GM21529 (cell line): ENCODE data around the gene NDUFS3.
A peak's percentile ranks its signal among the peaks of the same experiment; 100 is the strongest.
"Not testable (repeated sequence)": the region's sequence is repeated elsewhere in the genome, so short reads cannot be mapped to it uniquely, and the experiment has no call there.

Source experiments
- ATAC-seq: cut with Tn5 transposase; IDR thresholded peaks from one replicate; pipeline ENCODE4 v1.9.1; 2021; ENCODE audit not compliant: unreplicated experiment

Gene NDUFS3

DNA sequence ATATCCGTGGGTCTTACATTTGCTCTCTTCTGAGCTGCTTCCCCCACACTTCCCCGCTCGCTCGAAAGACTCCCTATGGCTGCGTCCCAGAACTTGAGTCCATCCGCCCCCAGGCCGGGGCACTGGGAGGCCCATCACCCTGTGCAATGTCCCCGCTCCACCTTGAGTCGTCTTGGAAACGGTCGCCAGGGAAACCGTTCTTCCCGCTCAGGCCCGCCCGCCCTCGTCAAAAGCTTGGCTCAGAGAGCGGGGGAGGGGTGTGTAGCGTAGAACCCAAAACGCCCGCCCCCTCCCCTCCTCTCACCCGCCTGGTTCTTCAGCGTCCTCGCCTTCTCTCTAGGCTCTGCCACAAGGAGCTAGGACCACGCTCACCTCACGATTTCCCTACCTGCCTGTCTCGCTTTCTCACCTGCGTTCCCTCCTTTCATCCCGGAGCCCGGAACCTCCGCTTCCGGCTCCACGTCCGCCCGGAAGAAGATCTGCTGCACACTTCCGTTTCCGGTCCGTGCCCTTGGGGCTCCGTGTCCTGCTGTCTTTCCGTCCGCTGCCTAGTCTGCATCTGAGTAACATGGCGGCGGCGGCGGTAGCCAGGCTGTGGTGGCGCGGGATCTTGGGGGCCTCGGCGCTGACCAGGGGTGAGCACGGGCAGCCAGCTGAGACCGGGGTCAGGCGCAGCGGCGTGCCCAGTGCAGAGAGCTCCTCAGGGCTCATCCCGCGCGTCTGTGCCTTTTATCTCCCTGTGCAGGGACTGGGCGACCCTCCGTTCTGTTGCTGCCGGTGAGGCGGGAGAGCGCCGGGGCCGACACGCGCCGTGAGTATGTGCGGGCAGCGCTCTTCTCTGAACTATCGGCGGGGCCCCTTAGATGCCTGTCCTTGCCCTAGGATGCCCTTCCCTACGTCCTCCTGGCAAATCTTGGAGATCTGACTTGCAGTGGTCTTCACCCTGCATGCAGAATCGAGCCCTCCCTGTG is at the start of gene NDUFS3, which contains the start of gene KBTBD4:
Gene NDUFS3, plus strand, starts transcription at position 551 of the 971 bp plus-strand sequence. Its CDS starts 18 bp downstream, at position 569.
Gene KBTBD4, minus strand, starts transcription at position 447 of the 971 bp plus-strand sequence. Its CDS starts 19 bp downstream, at position 428.
- ATAC-seq, result peak; percentile 92

DNA sequence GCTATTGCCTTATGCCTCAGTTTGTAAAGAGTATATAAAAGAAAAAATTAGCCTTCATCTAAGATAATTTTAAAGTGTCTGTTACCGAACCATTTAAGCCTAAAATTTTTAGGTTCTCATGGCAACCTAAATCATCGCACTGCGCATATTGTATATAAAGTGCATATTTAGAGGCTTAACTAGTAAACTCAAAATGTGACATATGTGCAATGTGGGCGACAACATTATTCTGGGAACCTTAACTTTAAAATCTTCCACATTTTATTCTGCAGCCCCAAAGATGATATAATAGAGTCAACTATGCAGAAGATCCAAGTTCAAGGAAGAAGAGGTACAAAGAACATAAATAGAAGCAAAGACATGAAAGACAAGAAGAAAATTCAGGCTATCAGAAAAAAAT is 48.9 kb upstream of the NDUFS3 start:
- no peak for ATAC-seq

DNA sequence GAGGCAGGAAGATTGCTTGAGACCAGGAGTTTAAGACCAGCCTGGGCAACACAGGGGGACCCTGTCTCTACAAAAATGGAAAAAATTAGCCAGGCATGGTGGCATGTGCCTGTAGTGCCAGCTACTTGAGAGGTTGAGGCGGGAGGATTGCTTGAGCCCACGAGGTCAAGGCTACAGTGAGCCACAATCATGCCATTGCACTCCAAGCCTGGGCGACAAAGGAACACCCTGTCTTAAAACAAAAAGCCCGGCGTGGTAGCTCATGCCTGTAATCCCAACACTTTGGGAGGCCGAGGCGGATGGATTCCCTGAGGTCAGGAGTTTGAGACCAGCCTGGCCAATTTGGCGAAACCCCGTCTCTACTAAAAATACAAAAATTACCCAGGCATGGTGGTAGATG is 48.2 kb upstream of the NDUFS3 start:
- ATAC-seq, result not testable (repeated sequence)

DNA sequence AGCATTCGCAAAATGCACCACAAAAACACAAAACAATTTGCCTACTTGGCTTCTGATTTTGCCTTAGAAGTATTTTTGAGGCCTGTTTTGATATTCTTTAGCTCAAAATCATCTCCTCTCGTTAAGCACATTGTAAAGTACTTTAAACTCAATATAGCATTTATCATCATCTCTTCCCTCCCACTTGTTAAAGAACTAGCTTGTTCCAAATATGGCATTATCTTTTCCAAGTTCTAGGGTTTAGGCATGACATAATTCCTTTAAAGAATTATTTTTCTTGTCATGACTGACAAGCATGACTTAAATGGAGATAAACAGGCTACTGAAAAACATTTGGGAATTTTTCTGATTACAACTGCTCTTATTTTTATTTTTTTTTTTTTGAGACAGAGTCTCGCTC is 47.2 kb upstream of the NDUFS3 start:
- ATAC-seq, result no peak

DNA sequence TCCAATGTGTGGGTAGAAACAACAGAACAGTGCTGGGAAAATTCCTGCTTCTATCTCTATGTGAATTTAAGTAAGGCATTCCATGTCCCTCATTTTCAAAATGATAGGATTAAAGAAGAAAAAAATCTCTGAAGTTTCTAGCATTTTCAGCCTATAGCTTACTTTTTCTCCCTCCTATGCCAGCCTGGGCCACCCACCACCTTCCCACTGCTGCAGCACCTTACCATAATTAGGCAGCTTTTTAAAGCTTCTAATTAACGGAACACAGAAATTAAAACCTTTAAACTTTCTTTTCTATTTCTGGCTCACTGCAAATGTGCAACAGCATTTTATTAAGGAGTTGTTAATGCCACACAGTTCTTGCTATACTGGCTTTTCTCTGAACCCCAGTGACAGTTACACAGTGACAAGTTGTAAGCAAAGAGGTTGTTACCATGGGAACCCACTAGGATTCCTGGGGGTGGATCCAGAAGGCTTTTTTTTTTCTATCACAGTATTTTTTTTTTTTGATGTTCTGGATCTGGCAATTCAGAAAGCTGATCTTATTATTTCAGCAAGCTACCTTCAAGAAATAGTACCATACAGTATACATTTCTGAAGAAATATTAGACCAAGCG is 46.2 kb upstream of the NDUFS3 start:
- ATAC-seq, result no peak

DNA sequence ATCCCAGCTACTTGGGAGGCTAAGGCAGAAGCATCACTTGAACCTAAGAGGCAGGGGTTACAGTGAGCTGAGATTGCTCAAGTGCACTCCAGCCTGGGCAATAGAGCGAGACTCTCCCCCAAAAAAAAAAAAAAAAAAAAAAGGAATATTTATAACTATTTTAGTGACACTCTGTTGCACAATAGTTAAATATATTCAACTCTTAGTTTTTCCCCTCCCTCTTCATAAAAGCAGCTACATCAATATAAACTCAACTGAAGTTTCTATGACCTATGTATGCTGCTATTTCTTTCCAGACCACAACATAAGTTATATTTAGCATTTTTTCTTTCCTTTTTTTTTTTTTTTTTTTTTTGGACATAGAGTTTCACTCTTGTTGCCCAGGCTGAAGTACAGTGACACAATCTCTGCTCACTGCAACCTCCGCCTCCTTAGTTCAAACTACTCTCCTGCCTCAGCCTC is 45.2 kb upstream of the NDUFS3 start:
- no peak for ATAC-seq

DNA sequence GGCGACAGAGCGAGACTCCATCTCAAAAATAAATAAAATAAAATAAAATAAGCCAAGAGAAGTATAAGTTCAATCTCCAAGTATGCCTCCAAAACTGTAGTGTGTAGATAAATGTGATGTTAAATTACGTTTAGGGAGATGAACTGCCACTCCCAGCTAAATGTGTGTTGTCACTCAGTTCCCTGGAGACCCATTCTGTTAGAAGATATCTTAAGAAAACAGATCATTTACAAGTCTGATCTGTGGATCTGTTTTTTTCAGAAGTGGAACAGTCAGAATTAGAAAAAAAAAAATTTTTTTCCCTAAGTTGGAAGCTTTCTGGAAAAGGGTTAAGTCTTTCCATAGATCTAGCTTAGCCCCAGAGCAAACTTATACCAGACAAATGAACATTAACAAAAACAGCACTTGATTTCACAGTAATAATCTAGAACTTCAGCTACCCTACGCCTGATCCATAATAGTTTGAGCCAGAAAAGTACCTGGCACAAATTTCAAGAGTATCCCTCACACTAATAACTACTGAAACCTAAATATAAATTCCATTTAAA is 44.1 kb upstream of the NDUFS3 start:
- no peak for ATAC-seq

DNA sequence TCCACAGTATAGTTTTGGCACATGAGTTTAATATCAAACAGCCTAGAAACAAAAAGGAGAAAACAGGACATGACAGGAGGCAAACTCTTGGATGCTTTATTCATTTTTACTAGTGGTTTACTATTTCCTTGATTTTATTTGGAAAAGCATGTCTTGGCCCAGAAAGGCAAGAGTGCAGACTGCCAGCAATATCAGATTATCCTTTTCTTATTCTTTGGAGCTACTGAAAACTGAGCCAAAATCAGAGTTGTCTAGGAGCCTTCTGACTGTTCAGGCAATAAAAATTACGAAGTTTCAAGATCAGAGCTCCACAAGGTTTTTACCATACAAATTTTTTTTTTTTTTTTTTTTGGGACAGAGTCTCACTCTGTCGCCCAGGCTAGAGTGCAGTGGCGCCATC is 42.0 kb upstream of the NDUFS3 start:
- no peak for ATAC-seq

DNA sequence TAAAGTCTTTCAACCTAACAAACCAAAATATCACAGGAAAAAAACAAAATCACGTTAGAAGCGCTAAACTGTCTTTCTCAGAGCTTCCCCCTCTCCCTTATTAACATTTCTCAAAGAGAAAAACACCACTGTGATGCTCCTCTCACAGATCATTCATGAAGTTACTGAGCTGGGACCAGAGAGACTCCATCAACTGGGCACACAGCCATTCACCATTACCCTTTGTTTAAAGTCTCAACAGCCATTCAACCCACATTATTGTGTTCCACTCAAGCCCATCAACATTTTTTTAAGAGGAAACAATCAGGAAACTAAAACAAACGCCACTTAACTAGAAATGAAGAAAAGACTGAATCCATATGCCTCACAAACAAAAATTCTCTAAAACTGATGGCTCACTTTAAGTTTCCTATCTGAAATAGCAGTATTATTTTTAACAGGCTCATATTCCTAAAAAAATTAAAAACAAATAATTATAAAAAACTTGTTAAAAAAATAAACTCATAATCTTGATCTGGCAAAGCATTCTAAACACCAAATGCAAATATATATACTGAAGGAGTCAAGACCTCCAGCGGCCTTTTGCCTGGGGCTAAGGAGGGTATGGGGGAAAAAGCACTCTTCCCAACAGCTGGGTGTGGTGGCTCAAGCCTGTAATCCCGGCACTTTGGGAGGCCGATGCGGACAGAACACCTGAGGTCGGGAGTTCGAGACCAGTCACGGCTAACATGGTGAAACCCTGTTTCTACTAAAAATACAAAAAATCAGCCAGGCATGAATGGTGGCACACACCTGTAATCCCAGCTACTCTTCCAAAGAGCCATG is 39.9 kb upstream of the NDUFS3 start:
- ATAC-seq, result no peak

DNA sequence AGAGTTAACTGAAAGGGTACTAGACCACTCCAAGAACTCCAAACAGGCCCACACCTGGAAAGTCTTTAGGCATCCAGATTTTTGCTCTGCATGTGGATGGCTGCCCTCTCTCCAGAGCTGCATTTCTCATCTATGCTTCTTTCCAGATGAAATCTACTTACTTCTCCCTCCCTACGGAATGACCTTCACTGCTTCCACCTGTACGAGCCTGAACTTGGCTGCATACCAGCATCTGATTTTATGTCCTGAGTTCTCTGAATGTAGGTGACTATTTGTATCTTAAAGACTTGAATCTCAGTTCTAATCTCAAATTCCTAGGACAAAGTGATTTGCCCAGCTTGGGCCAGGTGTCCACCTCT is 39.2 kb upstream of the NDUFS3 start:
- no peak for ATAC-seq

DNA sequence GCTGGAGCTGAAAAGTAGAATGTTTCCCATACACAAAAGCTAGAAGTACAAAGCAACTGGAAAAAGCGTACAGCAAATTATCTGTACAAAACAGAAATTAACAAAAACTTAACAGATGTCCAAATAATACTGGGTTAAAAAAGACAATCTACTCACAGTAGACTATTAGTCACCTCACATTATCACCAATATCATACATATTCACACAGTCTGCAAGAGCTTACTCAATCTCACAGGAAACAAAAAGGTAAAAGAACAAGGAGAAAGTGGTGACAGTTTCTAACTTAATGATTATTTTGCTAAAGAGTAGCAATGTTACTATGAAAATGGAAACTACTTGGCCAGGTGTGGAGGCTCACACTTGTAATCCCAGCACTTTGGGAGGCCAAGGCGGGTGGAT is 37.8 kb upstream of the NDUFS3 start:
- no peak for ATAC-seq

DNA sequence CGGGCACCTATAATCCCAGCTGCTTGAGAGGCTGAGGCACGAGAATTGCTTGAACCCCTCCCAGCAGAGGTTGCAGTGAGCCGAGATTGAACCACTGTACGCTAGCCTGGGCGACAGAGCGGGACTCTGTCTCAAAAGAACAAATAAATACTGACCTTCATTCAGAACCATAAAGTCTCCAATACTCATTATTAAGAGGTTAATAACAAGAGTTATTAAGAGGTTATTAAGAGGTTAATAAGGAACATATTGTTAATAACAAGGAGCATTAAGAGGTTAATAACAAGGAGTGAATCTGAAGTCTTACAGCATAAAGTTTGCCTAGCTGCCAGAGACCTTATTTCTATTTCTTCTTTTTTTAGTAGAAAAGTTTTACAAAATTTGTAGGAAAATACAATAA is 33.6 kb upstream of the NDUFS3 start:
- ATAC-seq, result no peak

DNA sequence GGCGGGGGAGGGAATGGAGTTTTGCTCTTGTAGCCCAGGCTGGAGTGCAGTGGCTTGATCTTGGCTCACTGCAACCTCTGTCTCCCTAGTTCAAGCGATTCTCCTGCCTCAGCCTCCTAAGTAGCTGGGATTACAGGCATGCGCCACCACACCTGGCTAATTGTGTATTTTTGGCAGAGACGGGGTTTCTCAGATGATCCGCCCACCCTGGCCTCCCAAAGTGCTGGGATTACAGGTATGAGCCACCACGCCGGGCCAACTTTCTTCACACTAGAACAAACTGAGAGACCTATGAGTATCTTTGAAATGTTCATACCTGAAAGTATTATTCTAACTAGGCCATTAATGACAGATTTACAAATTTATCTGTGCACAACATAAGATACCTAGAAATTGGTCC is 32.6 kb upstream of the NDUFS3 start:
- not testable (repeated sequence) for ATAC-seq

DNA sequence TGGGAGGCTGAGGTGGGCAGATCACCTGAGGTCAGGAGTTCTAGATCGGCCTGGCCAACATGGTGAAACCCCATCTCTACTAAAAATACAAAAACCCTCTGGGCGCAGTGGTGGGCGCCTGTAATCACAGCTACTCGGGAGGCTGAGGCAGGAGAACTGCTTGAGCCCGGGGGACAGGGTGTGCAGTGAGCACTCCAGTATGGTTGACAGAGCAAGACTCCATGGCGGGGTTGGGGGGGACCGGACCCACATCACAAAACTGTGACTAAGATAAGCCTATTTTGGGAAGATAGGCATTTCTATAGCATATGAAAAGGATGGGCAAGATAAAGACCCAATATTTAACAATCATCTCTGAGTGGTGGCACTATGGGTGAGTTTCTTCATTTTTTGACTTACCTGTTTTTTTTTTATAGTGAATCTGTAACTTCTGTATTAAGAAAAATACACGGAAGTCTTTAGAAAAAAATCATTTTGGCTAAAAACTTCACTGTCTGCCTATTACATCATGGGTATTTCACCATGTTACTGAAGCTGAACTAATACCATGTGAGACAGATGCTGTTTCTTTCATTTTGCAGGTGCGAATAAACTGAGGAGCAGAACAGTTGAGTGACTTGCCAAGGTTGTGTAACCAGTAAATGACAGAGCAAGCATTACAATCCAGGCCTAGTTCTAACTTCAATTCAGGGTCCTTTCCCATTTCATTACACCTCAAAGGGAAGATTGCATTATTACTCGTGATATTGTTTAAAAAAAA is 28.4 kb upstream of the NDUFS3 start:
- ATAC-seq, result no peak

DNA sequence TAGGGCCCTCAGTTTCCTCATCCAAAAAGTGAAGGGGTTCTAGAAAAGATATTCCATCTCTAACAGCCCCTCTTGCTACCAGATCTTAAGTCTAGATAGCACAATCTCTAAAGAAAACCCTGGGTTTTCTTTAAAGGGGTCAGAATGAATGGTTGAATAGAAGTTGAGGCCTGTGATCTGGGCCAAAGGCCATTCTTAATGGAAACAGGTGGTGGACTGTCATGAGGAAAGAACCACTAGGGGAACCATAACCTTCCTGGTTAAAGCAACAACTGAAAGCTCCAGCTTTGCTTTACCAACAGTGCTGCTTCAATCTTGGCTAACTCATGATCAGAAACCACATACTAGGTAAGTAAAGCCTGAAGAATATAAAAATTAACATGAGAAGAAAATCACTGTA is 27.8 kb upstream of the NDUFS3 start:
- ATAC-seq, result no peak

DNA sequence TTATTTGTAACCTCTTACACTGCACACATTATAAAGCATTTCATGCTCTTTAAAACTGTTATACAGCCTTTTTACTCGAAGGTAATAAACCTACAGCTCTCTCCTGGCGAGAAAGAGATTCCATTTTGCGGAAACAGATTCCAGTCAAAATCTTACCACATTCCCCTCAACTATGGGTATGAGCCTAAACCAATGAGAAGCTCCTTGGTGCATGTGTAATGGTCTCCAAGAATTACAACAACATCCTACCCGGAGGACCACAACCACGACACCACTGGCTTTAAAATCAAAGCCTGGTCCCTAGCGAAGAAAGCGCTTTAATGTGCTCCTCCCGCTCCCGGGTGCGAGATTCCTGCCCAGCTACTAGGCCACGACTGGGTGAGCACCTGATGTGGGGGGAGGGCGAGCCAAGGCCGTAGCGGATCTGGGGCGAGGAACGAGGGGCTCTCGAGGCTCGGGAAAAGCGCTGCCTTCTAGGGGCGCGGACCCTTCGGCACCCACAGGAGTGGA is 26.8 kb upstream of the NDUFS3 start:
- ATAC-seq, result peak; percentile 9

DNA sequence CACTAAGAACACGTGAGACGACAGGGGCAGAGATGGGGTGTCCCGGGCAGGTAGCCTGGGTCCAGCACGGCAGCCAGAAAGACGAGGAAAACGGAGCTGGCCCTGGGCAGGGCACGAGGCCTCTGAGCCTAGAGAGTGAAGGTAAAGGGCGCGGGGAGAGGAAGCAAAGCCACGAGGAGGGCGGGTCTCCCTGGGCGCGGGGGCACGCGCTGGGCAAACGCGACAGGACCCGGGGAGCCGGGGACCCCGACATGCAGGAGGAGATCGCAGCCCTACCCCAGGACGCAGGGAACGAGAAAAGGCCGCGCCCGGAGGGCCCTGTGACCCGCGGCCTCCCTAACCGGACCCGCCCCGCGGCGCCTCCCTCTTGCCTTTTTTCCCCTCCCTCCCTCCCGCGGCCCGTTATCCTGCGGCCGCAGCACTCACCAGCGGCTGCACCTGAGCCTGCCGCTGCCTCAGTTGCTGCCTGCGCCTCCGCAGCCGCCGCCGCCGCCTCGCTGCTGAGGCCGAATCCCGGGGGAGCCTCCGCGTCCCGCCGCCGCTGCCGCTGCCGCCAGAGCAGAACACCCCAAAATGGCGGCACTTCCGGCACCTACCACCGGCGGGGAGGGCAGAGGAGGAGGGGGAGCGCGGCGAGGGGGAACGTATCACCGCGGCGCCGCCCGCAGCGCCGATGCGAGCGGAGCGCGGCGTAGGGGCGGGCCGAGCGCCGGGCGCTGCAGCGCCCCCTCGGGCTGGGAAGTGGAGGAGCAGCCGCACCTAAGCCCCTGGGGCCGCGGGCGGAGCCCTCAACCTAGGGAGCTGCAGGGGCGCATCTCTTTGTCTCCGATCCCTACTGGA is 26.1 kb upstream of the NDUFS3 start, which contains the start of gene CELF1:
Gene CELF1, minus strand, starts transcription at position 567 of the 840 bp plus-strand sequence. CDS start 53,609 bp downstream, outside the sequence.
- ATAC-seq, result peak; percentile 89

DNA sequence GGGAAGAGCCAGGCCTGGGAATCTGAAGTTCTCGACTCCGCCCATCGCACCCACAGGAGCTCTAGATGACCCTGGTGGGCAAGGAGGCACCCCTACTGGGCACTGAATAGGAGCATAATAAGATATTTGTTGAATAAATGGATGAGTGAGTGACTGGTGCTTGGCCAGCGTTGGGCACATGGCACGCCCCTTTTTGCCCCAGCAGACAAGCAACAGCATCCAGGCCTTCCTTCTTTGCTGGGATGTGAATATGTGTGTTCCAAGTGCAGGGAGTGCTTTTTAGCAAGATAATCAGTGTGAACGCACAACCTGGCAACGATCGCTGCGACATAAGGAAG is 25.5 kb upstream of the NDUFS3 start:
- ATAC-seq, result peak; percentile 32

DNA sequence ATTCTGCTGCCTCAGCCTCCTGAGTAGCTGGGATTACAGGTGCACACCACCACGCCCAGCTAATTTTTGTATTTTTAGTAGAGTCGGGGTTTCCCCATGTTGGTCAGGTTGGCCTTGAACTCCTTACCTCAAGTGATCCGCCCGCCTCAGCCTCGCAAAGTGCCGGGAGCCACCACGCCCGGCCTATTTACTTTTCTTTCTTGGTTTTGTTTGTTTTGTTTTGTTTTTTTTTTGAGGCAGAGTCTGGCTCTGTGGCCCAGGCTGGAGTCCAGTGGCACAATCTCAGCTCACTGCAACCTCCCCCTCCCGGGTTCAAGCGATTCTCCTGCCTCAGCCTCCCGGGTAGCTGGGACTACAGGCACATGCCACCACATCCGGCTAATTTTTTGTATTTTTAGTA is 21.9 kb upstream of the NDUFS3 start:
- not testable (repeated sequence) for ATAC-seq
